Activated CD8-positive, alpha-beta memory T cell treated with anti-CD3 and anti-CD28 coated beads, Interleukin-2, amount 50 U/mL, for 24 hours (primary cell): ENCODE results near the gene CNTN3.

Experiments
- DNase-seq: peaks from one replicate; pipeline ENCODE4 v3.0.0-alpha.2; 2020; ENCODE audit errors: extremely low read depth

CNTN3 gene

GRCh38 chr3:74611206-74611605 is 3.3 kb downstream of the CNTN3 start:
- DNase-seq, result no peak

DNA sequence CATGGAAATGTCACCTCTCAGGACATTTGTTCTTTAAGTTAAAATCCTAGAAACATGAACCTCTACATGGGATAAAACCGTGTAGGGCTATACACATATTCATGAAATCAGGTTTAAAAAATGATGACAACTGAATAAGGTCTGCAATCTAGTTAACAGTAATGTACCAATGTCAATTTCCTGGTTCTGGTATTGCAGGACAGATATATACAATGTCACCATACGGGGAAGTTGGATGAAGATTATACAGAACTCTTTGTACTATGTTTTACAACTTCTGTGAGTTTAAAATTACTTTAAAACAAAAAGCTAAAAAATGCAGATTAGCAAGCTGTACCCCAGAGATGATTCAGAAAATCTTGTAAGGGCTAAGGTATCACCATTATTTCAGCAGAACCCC is 6.7 kb downstream of the CNTN3 start:
- no peak for DNase-seq

DNA sequence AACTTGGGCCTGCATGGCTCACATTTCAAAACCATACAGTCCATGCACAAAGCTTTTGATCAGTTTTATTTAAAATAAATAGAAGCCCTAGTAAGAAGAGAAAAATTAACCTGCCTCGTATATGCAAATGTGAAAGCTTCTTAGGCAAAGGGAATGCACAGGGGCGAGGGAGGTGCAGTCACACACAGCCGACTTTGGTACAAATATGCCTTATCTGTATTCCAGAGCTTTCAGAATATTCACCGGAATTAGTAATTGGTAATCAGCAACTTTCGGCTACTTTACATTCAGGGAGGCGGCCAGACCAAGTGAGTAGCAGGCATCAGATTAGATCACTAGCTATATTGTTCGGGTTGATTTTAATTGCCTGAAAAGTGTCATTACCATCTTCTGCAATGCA is 7.5 kb downstream of the CNTN3 start:
- DNase-seq, result no peak

- DNase-seq, result no peak
These were observed 9.0 kb downstream of the CNTN3 start for GRCh38 chr3:74605437-74605836.

GRCh38 chr3:74603292-74603691 is 11.2 kb downstream of the CNTN3 start:
- DNase-seq, result no peak

DNA sequence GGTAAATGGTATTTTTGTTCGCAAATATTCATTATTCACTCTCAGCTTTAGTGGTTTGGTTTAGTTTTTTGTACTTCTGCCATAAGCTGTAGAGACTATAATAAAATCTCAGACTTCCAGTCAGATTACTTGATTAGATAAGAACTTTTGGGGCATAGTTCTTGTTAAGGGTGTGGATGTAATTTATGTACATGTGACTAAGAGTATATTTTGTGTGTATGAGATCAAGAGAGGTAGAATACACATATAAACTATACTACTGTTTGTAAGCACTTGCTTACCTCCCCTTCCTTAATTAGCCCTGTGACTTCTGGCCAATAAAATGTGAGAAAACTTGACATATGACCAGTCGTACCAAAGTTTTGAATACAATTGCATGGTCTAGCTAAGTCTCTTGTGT is 12.0 kb downstream of the CNTN3 start:
- no peak for DNase-seq

GRCh38 chr3:74601793-74602192 is 12.7 kb downstream of the CNTN3 start:
- DNase-seq, result no peak

GRCh38 chr3:74599564-74599963 is 14.9 kb downstream of the CNTN3 start:
- DNase-seq, result no peak

DNA sequence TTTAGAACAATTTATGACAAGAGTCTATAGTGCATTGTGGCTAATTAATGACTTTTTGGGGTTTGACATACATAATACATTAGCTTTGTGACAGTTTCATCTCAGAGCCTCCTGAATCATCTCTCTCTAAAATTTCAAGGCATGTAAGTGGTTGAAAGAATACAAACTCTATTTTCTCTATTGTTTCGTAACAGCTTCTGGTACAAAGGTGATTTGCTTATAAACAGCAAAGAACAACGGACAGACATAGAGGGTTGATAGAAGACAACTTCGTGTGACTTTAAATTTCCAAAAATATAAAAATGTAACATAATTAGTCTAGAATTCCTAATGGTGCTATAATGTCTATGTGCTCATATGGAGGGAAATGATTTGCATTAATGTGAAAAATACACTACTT is 21.3 kb downstream of the CNTN3 start:
- DNase-seq, result no peak

- DNase-seq, result no peak
These were observed 22.1 kb downstream of the CNTN3 start for GRCh38 chr3:74592359-74592758.

DNA sequence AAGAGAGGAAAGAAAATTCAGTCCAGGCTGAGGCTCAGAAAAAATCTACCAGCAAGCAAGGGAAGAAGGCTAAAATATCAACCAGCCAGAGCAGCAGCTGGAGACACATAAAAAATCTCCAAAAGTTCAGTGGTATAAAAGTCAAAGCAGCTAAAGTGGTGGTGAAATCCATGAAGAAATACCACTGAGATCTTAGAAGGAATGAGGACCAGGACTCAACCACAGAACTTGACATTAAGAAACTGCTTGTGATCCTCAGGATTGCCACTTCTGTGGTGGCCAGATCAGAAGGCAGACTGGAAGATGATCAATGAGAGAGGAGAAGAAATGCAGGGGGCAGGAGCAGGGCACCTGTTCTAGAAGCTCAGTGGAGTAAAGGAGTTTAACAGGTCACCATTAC is 22.5 kb downstream of the CNTN3 start:
- no peak for DNase-seq

DNA sequence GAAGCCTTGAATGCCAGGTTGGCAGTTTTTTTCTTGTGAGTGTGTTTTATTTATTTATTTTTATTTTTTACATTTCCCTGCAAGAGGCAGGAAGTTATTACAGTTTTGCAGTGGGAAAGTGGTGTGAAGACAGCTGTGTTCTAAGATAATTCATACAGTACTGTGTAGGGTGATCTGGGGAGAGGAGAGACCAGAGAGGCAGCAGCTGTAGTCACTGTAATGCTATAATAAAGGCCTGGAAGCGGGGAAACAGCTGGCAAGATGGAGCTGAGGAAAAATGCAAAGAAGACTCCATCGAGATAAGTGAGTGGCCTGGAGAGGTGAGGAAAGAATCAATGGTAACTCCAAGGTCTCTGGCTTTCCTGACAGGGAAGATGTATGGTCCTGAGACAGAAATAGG is 23.1 kb downstream of the CNTN3 start:
- DNase-seq, result no peak

- no peak for DNase-seq
These were observed 23.7 kb downstream of the CNTN3 start for GRCh38 chr3:74590620-74591262.

DNA sequence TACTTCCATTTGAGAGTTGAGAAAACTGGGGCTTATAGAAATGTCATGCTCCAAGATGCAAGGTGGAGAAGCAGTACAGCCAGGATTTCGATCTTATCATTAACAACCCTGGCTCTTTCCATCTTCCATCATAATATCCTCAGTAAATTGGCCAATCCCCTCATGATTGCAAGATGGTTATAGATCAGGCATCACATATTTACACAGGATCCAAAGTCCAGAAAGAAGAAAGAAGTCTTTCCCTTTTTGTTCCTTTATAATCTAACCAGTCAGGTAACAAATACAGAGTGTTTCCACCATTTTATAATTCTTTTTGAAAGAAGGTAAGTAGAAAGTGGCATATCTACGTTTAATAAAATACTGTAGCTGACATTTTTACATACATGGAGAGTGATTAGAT is 29.7 kb downstream of the CNTN3 start:
- no peak for DNase-seq

DNA sequence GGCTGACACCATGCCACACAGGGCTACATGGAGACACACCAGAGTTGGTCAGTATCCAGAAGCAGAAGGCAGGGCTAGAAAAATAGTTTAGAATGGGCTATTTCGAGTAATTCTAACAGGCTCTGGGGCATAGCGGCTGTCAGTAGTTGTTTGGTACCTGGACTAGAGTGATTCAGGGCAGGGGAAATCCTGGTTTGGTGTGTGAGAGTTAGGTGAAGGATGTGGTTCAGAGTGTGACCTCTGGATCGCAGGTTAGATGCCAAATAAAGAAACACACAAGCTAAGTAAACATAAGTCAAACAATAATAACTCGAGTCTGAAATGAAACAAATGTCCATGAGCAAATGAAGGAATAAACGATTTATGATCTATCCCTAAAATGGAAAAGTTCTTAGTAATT is 31.5 kb downstream of the CNTN3 start:
- no peak for DNase-seq

DNA sequence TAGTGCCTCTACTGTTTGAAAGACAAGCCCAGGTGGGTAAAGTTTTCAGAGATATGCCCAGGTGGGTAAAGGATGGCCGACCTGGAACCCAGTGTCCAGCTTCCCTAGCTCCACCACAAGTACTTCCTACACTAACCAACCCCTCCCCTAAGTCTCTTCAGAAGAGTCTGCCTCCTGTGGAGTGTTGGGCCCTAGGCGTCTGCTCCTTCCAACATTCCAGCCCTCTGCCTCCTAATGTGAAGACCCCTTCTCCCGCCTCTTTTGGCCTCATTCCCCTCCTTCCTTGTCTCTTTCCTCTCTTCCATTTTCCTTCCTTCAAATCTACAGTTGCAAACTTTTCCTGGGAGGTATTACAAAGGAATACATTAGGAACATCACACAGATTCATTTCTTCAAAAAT is 38.6 kb downstream of the CNTN3 start:
- DNase-seq, result no peak

DNA sequence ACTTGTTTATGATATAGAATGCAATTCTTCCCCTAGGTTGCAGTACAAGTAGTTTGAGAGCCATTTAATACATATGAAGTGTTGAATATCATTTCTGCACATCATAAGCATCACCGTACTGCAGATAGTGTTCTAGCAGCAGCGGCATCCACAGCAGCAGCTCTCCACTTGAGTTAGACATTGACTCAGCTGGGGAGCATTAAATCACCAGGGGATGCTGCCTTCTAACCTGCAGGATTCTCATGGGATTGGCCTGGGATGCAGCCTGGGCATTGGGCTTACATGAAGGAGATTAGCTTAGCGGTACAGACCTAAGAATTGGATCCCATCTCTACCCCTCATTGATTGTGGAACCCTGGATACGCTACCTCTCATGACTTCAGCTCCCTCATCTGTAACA is 43.3 kb downstream of the CNTN3 start:
- DNase-seq, result no peak
